Naive thymus-derived CD4-positive, alpha-beta T cell (primary cell): ENCODE results near the gene ZDHHC9. TPM values are rescaled to one million over a fixed set of nuclear protein-coding genes. Genes with fewer than 3 reads are reported as not detected.

Experiments
- ATAC-seq: fragments of 150-1000 bp; cut with Tn5 transposase; 2 replicates; pipeline ENCODE4 v1.10.0; 2021; ENCODE audit warnings: mild to moderate bottlenecking, moderate library complexity
- CTCF ChIA-PET: fragments of 350-600 bp; sonication (Branson Sonifier 250); formaldehyde crosslinking; loops from one replicate; lab custom pipeline; 2021; ENCODE audit warnings: antibody characterized with exemption; lab: Charles Lee
- POLR2A ChIA-PET: fragments of 350-600 bp; sonication (Branson Sonifier 250); formaldehyde crosslinking; loops from one replicate; lab custom pipeline; 2021; ENCODE audit warnings: antibody characterized with exemption, inconsistent platforms; lab: Charles Lee
- DNase-seq, 9 donors: peaks; one replicate each; pipeline versions ENCODE4 v3.0.0 to v3.0.0-alpha.2; 2020 to 2022; ENCODE audit warnings: mixed read lengths in 1 of 9
- H3K27ac ChIP-seq: one replicate; pipeline ENCODE4 v1.7.0; 2013; ENCODE audit warnings: mild to moderate bottlenecking, low read depth, low read length, moderate library complexity
- H3K27me3 ChIP-seq, 2 donors: one replicate each; pipeline ENCODE4 v1.7.0; 2013; ENCODE audit warnings: low read length in 2 of 2, mild to moderate bottlenecking in 2 of 2, moderate library complexity in 2 of 2; ENCODE audit not compliant: control insufficient read depth in 2 of 2, insufficient read depth in 2 of 2
- H3K36me3 ChIP-seq, 3 experiments: 1 replicate in 2 of 3; 2 replicates in 1 of 3; pipeline ENCODE4 v1.7.0; 2013; ENCODE audit warnings: low read length in 3 of 3, mild to moderate bottlenecking in 3 of 3, moderate library complexity in 1 of 3; ENCODE audit not compliant: insufficient read depth in 3 of 3, control insufficient read depth in 2 of 3
- H3K4me1 ChIP-seq, 2 donors: one replicate each; pipeline ENCODE4 v1.7.0; 2013; ENCODE audit warnings: low read length in 2 of 2, mild to moderate bottlenecking in 2 of 2, moderate library complexity in 1 of 2; ENCODE audit not compliant: control insufficient read depth in 2 of 2, insufficient read depth in 2 of 2
- H3K4me3 ChIP-seq: 2 replicates; pipeline ENCODE4 v1.7.0; 2013; ENCODE audit warnings: mild to moderate bottlenecking, low read length
- H3K9me3 ChIP-seq, 3 experiments: 1 replicate in 2 of 3; 2 replicates in 1 of 3; pipeline ENCODE4 v1.7.0; 2013; ENCODE audit warnings: low read length in 3 of 3; ENCODE audit not compliant: control insufficient read depth in 2 of 3
- H3K27ac Mint-ChIP-seq, 9 donors: one replicate each; pipeline ENCODE4 v1.8.0; 2020 to 2022; ENCODE audit warnings: mixed read lengths in 9 of 9, mild to moderate bottlenecking in 8 of 9, moderate library complexity in 5 of 9, inconsistent platforms in 2 of 9
- H3K27me3 Mint-ChIP-seq, 5 donors: one replicate each; pipeline ENCODE4 v1.8.0; 2021 to 2022; ENCODE audit warnings: mixed read lengths in 5 of 5, mild to moderate bottlenecking in 1 of 5
- H3K36me3 Mint-ChIP-seq, 5 donors: one replicate each; pipeline ENCODE4 v1.8.0; 2020 to 2022; ENCODE audit warnings: mixed read lengths in 5 of 5, mild to moderate bottlenecking in 3 of 5, inconsistent platforms in 1 of 5
- H3K4me1 Mint-ChIP-seq, 7 donors: one replicate each; pipeline ENCODE4 v1.8.0; 2020 to 2022; ENCODE audit warnings: mixed read lengths in 7 of 7, mild to moderate bottlenecking in 3 of 7, inconsistent platforms in 1 of 7
- H3K4me3 Mint-ChIP-seq, 10 donors: one replicate each; pipeline ENCODE4 v1.8.0; 2020 to 2022; ENCODE audit warnings: mild to moderate bottlenecking in 10 of 10, mixed read lengths in 10 of 10, moderate library complexity in 6 of 10, inconsistent platforms in 2 of 10
- H3K9me3 Mint-ChIP-seq, 11 donors: one replicate each; pipeline ENCODE4 v1.8.0; 2020 to 2022; ENCODE audit warnings: mixed read lengths in 11 of 11, mild to moderate bottlenecking in 4 of 11, inconsistent platforms in 1 of 11, moderate library complexity in 1 of 11
- intact Hi-C, 2 donors: fragments of 100-400 bp; cut with micrococcal nuclease; formaldehyde crosslinking; loops; one replicate each; pipeline ENCODE4 v1.15.1; 2023
- polyA plus RNA-seq, 2 donors: library from polyadenylated mRNA; unstranded; fragments of 300-500 nt; fragmentation: Illumina TruSeq; gene quantifications; one replicate each; pipeline ENCODE4 v1.2.3, GENCODE V29; 2021
- total RNA-seq, 6 experiments: library from RNA in 5 of 6; stranded (reverse) in 5 of 6; gene quantifications; 1 replicate in 5 of 6; 2 replicates in 1 of 6; pipeline ENCODE4 v1.2.3 and lab custom pipeline; 2021 to 2026

Gene ZDHHC9
- total and polyA plus RNA-seq, 7 experiments from 2014 or later = 4.4 to 9.1 (median 7.1) TPM

DNA sequence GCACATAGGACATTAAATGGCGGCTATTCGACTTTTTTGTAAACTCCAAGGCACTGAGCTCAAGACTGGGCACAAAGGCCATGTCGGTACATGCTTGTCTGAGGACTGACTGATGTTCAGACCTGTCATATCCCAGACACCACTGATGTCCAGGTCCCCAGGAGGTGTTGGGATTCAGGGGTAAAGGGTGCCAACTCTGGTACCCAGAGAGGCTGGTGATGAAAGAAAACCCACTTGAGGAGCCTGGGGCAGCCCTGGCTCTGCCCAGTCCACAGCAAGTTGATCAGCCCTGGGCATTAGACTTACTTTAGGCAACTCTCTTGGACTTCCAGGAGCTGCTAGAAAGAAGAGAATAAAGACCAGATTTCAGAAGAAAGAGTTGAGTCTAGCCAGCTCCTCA, 45.2 kb downstream of the ZDHHC9 start:
- Mint-ChIP-seq H3K4me3 (no peak overlapping the region), H3K27ac (peak overlapping the region in 6 of 9 donors; percentile 37 to 69 (median 59)), H3K4me1 (peaks cover 6 to 27% (median 19%) of the 10 kb centered on the region in 7 donors), H3K27me3 (no peaks in the 10 kb centered on the region), H3K9me3 (peaks cover 0 to 1% (median 0%) of the 10 kb centered on the region in 11 donors), H3K36me3 (peaks cover 0 to 10% (median 7%) of the 10 kb centered on the region in 5 donors)
- CTCF ChIA-PET = no interaction called here
- DNase-seq = no peak
- no peaks in the 10 kb centered on the region for H3K27me3 ChIP-seq
- H3K4me1 ChIP-seq = no peaks in the 10 kb centered on the region
- H3K9me3 ChIP-seq = no peaks in the 10 kb centered on the region
- POLR2A ChIA-PET = interaction anchor here (1.2 to 11.2 kb wide), 4 partner anchors 10 to 43 kb away, joined by 3 to 85 read pairs (median 18); partner anchors contain the start of gene SASH3
- ATAC-seq = no peak
- H3K36me3 ChIP-seq = peaks cover 0 to 33% (median 0%) of the 10 kb centered on the region in 3 experiments
- intact Hi-C loops = loop anchor here in 1 of 2 donors (2.0 kb wide), 2 partner anchors 18 to 24 kb away; no protein-coding TSS in a partner anchor
- no peak overlapping the region for H3K4me3 ChIP-seq
- H3K27ac ChIP-seq = no peak overlapping the region

- CTCF ChIA-PET = interaction anchor here (0.7 kb wide), 1 partner anchor 119 kb away, joined by 4 read pairs; no protein-coding TSS in a partner anchor
- H3K4me1 ChIP-seq = no peaks in the 10 kb centered on the region
- no peaks in the 10 kb centered on the region for H3K27me3 Mint-ChIP-seq
- H3K9me3 Mint-ChIP-seq = peaks cover 0 to 1% (median 0%) of the 10 kb centered on the region in 11 donors
- POLR2A ChIA-PET = interaction anchor here (0.6 to 11.2 kb wide), 4 partner anchors 9 to 39 kb away, joined by 3 to 85 read pairs (median 16); partner anchors contain the start of gene SASH3
- no peak overlapping the region for H3K4me3 Mint-ChIP-seq
- H3K27ac ChIP-seq = no peak overlapping the region
- H3K27ac Mint-ChIP-seq = peak overlapping the region in 7 of 9 donors; percentile 18 to 93 (median 56)
- H3K36me3 Mint-ChIP-seq = peaks cover 0 to 10% (median 7%) of the 10 kb centered on the region in 5 donors
- intact Hi-C loops = no loop called here
- DNase-seq = no peak
- no peaks in the 10 kb centered on the region for H3K27me3 ChIP-seq
- peaks cover 0 to 42% (median 0%) of the 10 kb centered on the region in 3 experiments for H3K36me3 ChIP-seq
- no peak overlapping the region for H3K4me3 ChIP-seq
- H3K9me3 ChIP-seq = no peaks in the 10 kb centered on the region
- ATAC-seq = no peak
- peaks cover 6 to 27% (median 19%) of the 10 kb centered on the region in 7 donors for H3K4me1 Mint-ChIP-seq
These were observed 46.3 kb downstream of the ZDHHC9 start for GRCh38 chrX:129797251-129797906.

GRCh38 chrX:129795584-129795983, 48.1 kb downstream of the ZDHHC9 start:
- Histone ChIP-seq H3K4me3 (no peak overlapping the region), H3K9me3 (no peaks in the 10 kb centered on the region), H3K4me1 (no peaks in the 10 kb centered on the region), H3K27me3 (no peaks in the 10 kb centered on the region), H3K27ac (no peak overlapping the region), H3K36me3 (peaks cover 5 to 60% (median 7%) of the 10 kb centered on the region in 3 experiments)
- DNase-seq = no peak
- ChIA-PET POLR2A (interaction anchor here (0.6 to 11.2 kb wide), 3 partner anchors 14 to 286 kb away, joined by 3 to 85 read pairs (median 3); partner anchors contain the start of gene SASH3), CTCF (no interaction called here)
- Mint-ChIP-seq H3K4me3 (no peak overlapping the region), H3K4me1 (peaks cover 6 to 27% (median 19%) of the 10 kb centered on the region in 7 donors), H3K9me3 (peaks cover 0 to 1% (median 0%) of the 10 kb centered on the region in 11 donors), H3K27ac (peak overlapping the region in 3 of 9 donors; percentile 9 to 72 (median 38)), H3K36me3 (peaks cover 0 to 10% (median 7%) of the 10 kb centered on the region in 5 donors), H3K27me3 (no peaks in the 10 kb centered on the region)
- intact Hi-C loops = no loop called here
- ATAC-seq = no peak

GRCh38 chrX:129793604-129794191, 50.0 kb downstream of the ZDHHC9 start:
- no peak overlapping the region for H3K4me3 Mint-ChIP-seq
- peaks cover 0 to 16% (median 8%) of the 10 kb centered on the region in 7 donors for H3K4me1 Mint-ChIP-seq
- intact Hi-C loops = no loop called here
- POLR2A ChIA-PET = interaction anchor here (1.1 to 11.2 kb wide), 4 partner anchors 12 to 71 kb away, joined by 3 to 85 read pairs (median 4); partner anchors contain the start of gene SASH3
- no peaks in the 10 kb centered on the region for H3K27me3 Mint-ChIP-seq
- no peak for ATAC-seq
- no peak overlapping the region for H3K27ac ChIP-seq
- CTCF ChIA-PET = interaction anchor here (0.5 to 1.4 kb wide), 3 partner anchors 10 to 64 kb away, joined by 3 to 5 read pairs (median 3); no protein-coding TSS in a partner anchor
- no peaks in the 10 kb centered on the region for H3K27me3 ChIP-seq
- no peak for DNase-seq
- H3K27ac Mint-ChIP-seq = peak overlapping the region in 2 of 9 donors; percentile 31 to 38
- peaks cover 7 to 71% (median 12%) of the 10 kb centered on the region in 3 experiments for H3K36me3 ChIP-seq
- no peaks in the 10 kb centered on the region for H3K4me1 ChIP-seq
- H3K9me3 ChIP-seq = no peaks in the 10 kb centered on the region
- no peaks in the 10 kb centered on the region for H3K9me3 Mint-ChIP-seq
- no peak overlapping the region for H3K4me3 ChIP-seq
- peaks cover 0 to 10% (median under 1%) of the 10 kb centered on the region in 5 donors for H3K36me3 Mint-ChIP-seq

DNA sequence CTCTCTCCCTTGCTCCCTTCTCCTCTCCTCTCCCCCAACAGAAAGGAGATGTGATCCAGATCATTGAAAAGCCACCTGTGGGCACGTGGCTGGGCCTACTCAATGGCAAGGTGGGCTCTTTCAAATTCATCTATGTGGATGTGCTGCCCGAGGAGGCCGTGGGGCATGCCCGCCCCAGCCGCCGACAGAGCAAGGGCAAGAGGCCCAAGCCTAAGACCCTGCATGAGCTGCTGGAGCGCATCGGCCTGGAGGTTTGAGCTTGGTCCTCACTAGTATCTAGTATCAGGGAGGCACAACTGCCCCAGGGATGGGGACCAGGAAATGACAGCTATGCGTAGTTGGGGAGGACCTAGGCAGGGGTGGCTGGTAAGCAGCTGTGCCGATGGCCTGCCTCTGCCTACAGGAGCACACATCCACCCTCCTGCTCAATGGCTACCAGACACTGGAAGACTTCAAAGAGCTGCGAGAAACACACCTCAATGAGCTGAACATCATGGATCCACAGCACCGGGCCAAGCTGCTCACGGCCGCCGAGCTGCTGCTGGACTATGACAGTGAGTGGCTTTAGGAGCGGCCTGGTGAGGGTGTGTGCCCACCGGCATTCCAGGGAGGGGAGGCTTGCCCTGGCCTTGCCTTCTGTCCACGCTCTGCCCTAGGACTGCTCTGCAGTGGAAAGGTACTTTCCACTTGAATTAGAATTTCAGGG, 50.9 kb downstream of the ZDHHC9 start:
- H3K27ac ChIP-seq = no peak overlapping the region
- H3K36me3 Mint-ChIP-seq = peaks cover 0 to 7% (median 3%) of the 10 kb centered on the region in 5 donors
- no peaks in the 10 kb centered on the region for H3K9me3 ChIP-seq
- no peaks in the 10 kb centered on the region for H3K27me3 Mint-ChIP-seq
- no peaks in the 10 kb centered on the region for H3K9me3 Mint-ChIP-seq
- H3K4me3 Mint-ChIP-seq = peak overlapping the region in 1 of 10 donors; percentile 20
- DNase-seq = no peak
- POLR2A ChIA-PET = interaction anchor here (1.1 to 11.2 kb wide), 2 partner anchors 11 to 54 kb away, joined by 3 to 85 read pairs; partner anchors contain the start of gene SASH3
- no peaks in the 10 kb centered on the region for H3K4me1 ChIP-seq
- CTCF ChIA-PET = interaction anchor here (1.1 to 1.4 kb wide), 2 partner anchors 31 to 37 kb away, joined by 5 read pairs; no protein-coding TSS in a partner anchor
- peak overlapping the region in 2 of 9 donors; percentile 54 to 67 for H3K27ac Mint-ChIP-seq
- peaks cover 0 to 15% (median 5%) of the 10 kb centered on the region in 7 donors for H3K4me1 Mint-ChIP-seq
- H3K27me3 ChIP-seq = no peaks in the 10 kb centered on the region
- intact Hi-C loops = no loop called here
- ATAC-seq = no peak
- no peak overlapping the region for H3K4me3 ChIP-seq
- peaks cover 7 to 79% (median 12%) of the 10 kb centered on the region in 3 experiments for H3K36me3 ChIP-seq
